Keratinocyte (primary cell): Measurements from ENCODE around the gene ZBTB21. TPM values are rescaled to one million over a fixed set of nuclear protein-coding genes. Genes with fewer than 3 reads are reported as not detected.
A peak's percentile ranks its signal among the peaks of the same experiment; 100 is the strongest.

Source experiments
- DNase-seq: peaks from one replicate; pipeline ENCODE4 v3.0.0-alpha.2; 2011; ENCODE audit warnings: low read depth, missing footprints, low spot score
- FAIRE-seq: peaks from 2 replicates; lab custom pipeline; 2011; peaks lifted over from hg19 to GRCh38; lab: Jason Lieb, UNC
- H2AFZ ChIP-seq: 2 replicates; pipeline ENCODE4 v1.6.0; 2012; ENCODE audit warnings: low read length, control low read depth, inconsistent platforms; ENCODE audit not compliant: control insufficient read depth
- H3K27ac ChIP-seq: 2 replicates; pipeline ENCODE4 v1.5.1; 2011; ENCODE audit warnings: low read length; ENCODE audit not compliant: control insufficient read depth, insufficient read depth
- H3K27me3 ChIP-seq: 3 replicates; pipeline ENCODE4 v1.6.0; 2011; ENCODE audit warnings: low read length; ENCODE audit not compliant: control insufficient read depth, insufficient read depth; ENCODE audit errors: extremely low read depth
- H3K36me3 ChIP-seq, 2 experiments: 2 replicates in 1 of 2; 3 replicates in 1 of 2; pipeline ENCODE4 v1.5.1; 2011; ENCODE audit warnings: low read length in 2 of 2, mild to moderate bottlenecking in 1 of 2; ENCODE audit not compliant: control insufficient read depth in 2 of 2, insufficient read depth in 2 of 2; ENCODE audit errors: extremely low read depth in 1 of 2
- H3K4me1 ChIP-seq: 3 replicates; pipeline ENCODE4 v1.5.1; 2011; ENCODE audit warnings: low read length; ENCODE audit not compliant: control insufficient read depth, insufficient read depth; ENCODE audit errors: extremely low read depth
- H3K4me2 ChIP-seq: 3 replicates; pipeline ENCODE4 v1.6.0; 2011; ENCODE audit warnings: low read depth, low read length; ENCODE audit not compliant: control insufficient read depth, insufficient read depth; ENCODE audit errors: extremely low read depth
- H3K4me3 ChIP-seq, 3 experiments: fragments of 200-600 bp in 1 of 3; sonication (generic) in 1 of 3; 2 replicates in 2 of 3; 3 replicates in 1 of 3; pipeline ENCODE4 v1.5.1; 2011 to 2016; ENCODE audit warnings: low read length in 3 of 3, mild to moderate bottlenecking in 3 of 3, control low read depth in 2 of 3, inconsistent platforms in 1 of 3, low read depth in 1 of 3, mixed read lengths in 1 of 3, mixed run types in 1 of 3, moderate library complexity in 1 of 3; ENCODE audit not compliant: control insufficient read depth in 2 of 3, insufficient read depth in 2 of 3; ENCODE audit errors: extremely low read depth in 1 of 3
- H3K79me2 ChIP-seq: 2 replicates; pipeline ENCODE4 v1.6.0; 2012; ENCODE audit warnings: low read length; ENCODE audit not compliant: control insufficient read depth, insufficient read depth
- H3K9ac ChIP-seq: 3 replicates; pipeline ENCODE4 v1.6.0; 2011; ENCODE audit warnings: low read length; ENCODE audit not compliant: control insufficient read depth, insufficient read depth; ENCODE audit errors: extremely low read depth
- H3K9me1 ChIP-seq: 3 replicates; pipeline ENCODE4 v1.6.0; 2011; ENCODE audit warnings: low read length; ENCODE audit not compliant: control insufficient read depth, insufficient read depth; ENCODE audit errors: extremely low read depth
- H3K9me3 ChIP-seq: 2 replicates; pipeline ENCODE4 v1.5.1; 2012; ENCODE audit warnings: low read depth, low read length; ENCODE audit not compliant: control insufficient read depth
- H4K20me1 ChIP-seq: 3 replicates; pipeline ENCODE4 v1.6.0; 2011; ENCODE audit warnings: low read length; ENCODE audit not compliant: control insufficient read depth, insufficient read depth; ENCODE audit errors: extremely low read depth
- EZH2 ChIP-seq: IDR thresholded peaks from one replicate; pipeline ENCODE4 v1.6.1; 2012; ENCODE audit warnings: inconsistent platforms, mild to moderate bottlenecking, low read length, moderate library complexity
- dilution Hi-C: fragments of 300-500 bp; cut with MboI; formaldehyde crosslinking; loops from one replicate; pipeline ENCODE4 v1.7.0; 2020; ENCODE audit warnings: low sequenced_read_pairs; ENCODE audit not compliant: extremely low pct_ligation_motif_present
- polyA plus RNA-seq, 5 experiments: library from polyadenylated mRNA; depleted of rRNA in 3 of 5; stranded (reverse) in 3 of 5; stranded (forward) in 1 of 5; unstranded in 1 of 5; fragments of >200 nt; gene quantifications; 1 replicate in 1 of 5; 2 replicates in 3 of 5; 3 replicates in 1 of 5; pipeline versions ENCODE4 v1.2.1 to v1.2.3, GENCODE V29; 2011 to 2012; ENCODE audit warnings: missing spikeins in 2 of 5, low read depth in 1 of 5, low replicate concordance in 1 of 5
- TF ChIP-seq, protein P1 (sequence below), 3 experiments: IDR thresholded peaks in 1 of 3; conservative IDR thresholded peaks in 1 of 3; optimal IDR thresholded peaks in 1 of 3; 2 replicates in 2 of 3; 3 replicates in 1 of 3; pipeline versions ENCODE3 to v1.5.1; 2011; ENCODE audit warnings: low read length in 3 of 3, mild to moderate bottlenecking in 3 of 3, moderate library complexity in 2 of 3, control low read depth in 1 of 3, inconsistent platforms in 1 of 3; ENCODE audit not compliant: insufficient read depth in 2 of 3; ENCODE audit errors: extremely low read depth in 1 of 3

Gene ZBTB21
- polyA plus RNA-seq, 1 donor (not counting 4 experiments of a cell fraction or from before 2014, with no cell fraction given), result 9.5 TPM

DNA sequence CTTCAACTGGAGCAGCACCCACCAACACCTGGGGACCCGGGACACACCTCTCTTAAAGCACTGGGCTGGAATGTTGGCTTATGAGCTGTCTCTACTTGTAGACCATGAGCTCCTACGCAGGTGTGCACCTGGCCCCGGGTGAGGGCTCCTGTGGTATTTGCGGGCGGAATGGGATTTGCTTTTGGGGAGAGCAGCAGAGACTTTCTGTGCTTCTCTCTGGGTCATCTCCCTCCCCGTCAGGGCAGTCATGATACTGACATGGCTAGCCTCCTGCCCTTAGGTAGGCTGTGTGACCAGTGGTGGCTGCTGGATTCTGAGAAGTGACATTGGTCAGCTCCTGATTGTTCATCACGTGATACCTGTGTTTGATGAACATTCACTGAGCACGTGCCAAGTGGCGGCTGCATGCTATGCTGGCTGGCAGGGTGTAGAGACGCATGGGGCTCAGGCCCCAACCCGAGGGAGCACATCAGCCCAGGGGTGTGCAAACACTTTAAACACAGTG is 9.0 kb upstream of the ZBTB21 start:
- Histone ChIP-seq H3K36me3 (no peaks in the 10 kb centered on the region), H3K79me2 (no peaks in the 10 kb centered on the region), H3K9me1 (no peaks in the 10 kb centered on the region), H4K20me1 (no peaks in the 10 kb centered on the region), H3K4me3 (no peak overlapping the region), H3K4me1 (peaks cover 16% of the 10 kb centered on the region), H3K27ac (peak overlapping the region; percentile 76), H2AFZ (no peak overlapping the region), H3K9me3 (no peaks in the 10 kb centered on the region), H3K27me3 (peaks cover 16% of the 10 kb centered on the region), H3K9ac (peak overlapping the region; percentile 36), H3K4me2 (peak overlapping the region; percentile 56)
- dilution Hi-C loops, result loop anchor here (5.0 kb wide), 1 partner anchor 68 kb away; no protein-coding TSS in a partner anchor
- peak; percentile 78 for DNase-seq
- no peak for TF ChIP-seq EZH2
- TF ChIP-seq, protein P1, sequence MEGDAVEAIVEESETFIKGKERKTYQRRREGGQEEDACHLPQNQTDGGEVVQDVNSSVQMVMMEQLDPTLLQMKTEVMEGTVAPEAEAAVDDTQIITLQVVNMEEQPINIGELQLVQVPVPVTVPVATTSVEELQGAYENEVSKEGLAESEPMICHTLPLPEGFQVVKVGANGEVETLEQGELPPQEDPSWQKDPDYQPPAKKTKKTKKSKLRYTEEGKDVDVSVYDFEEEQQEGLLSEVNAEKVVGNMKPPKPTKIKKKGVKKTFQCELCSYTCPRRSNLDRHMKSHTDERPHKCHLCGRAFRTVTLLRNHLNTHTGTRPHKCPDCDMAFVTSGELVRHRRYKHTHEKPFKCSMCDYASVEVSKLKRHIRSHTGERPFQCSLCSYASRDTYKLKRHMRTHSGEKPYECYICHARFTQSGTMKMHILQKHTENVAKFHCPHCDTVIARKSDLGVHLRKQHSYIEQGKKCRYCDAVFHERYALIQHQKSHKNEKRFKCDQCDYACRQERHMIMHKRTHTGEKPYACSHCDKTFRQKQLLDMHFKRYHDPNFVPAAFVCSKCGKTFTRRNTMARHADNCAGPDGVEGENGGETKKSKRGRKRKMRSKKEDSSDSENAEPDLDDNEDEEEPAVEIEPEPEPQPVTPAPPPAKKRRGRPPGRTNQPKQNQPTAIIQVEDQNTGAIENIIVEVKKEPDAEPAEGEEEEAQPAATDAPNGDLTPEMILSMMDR (optimal IDR thresholded peaks at IDR 0.05 in 1 of 3, IDR thresholded peaks at IDR 0.05 in 1 of 3, conservative IDR thresholded peaks at IDR 0.05 in 1 of 3; ENCODE audit: extremely low read depth in 1 of 3, insufficient read depth in 2 of 3, low read length in 3 of 3), result no peak
- peak; percentile 90 for FAIRE-seq

DNA sequence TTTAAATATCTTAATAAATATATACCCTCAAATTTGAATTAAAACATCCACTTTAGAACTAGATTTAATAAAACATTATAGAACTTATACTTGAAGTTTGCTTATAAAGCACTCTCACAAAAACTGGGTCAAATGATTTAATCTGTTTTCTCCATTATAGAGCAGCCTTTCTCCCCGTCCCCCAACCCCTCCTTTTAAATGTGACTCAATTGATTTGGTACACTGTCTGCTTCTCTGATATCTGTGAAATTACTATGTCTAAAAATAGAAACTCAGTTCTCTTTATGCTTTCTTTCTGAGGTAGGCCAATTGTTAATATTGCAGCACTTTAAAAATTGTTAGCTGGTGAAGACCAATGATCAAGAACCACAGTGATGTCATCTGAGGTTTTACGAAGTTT is 6.9 kb upstream of the ZBTB21 start:
- no peak for TF ChIP-seq EZH2
- TF ChIP-seq, protein P1 (optimal IDR thresholded peaks at IDR 0.05 in 1 of 3, IDR thresholded peaks at IDR 0.05 in 1 of 3, conservative IDR thresholded peaks at IDR 0.05 in 1 of 3; ENCODE audit: extremely low read depth in 1 of 3, insufficient read depth in 2 of 3, low read length in 3 of 3), result no peak
- FAIRE-seq, result no peak
- H3K27ac ChIP-seq, result no peak overlapping the region

More for the DNA sequence above, 6.9 kb upstream of the ZBTB21 start:
- H4K20me1 ChIP-seq, result no peaks in the 10 kb centered on the region
- no peak overlapping the region for H3K4me2 ChIP-seq
- no peak overlapping the region for H3K4me3 ChIP-seq
- no peaks in the 10 kb centered on the region for H3K36me3 ChIP-seq
- H3K9ac ChIP-seq, result no peak overlapping the region
- no peak overlapping the region for H2AFZ ChIP-seq
- no peak for DNase-seq
- no peaks in the 10 kb centered on the region for H3K79me2 ChIP-seq
- H3K27me3 ChIP-seq, result peaks cover 8% of the 10 kb centered on the region
- no peaks in the 10 kb centered on the region for H3K9me1 ChIP-seq
- no peaks in the 10 kb centered on the region for H3K9me3 ChIP-seq
- H3K4me1 ChIP-seq, result peaks cover 27% of the 10 kb centered on the region
- dilution Hi-C loops, result loop anchor here (5.0 kb wide), 1 partner anchor 70 kb away; no protein-coding TSS in a partner anchor
